HFF-Myc (cell line): ENCODE measurements around the gene SPNS2.
"Not testable (repeated sequence)": the region's sequence is repeated elsewhere in the genome, so short reads cannot be mapped to it uniquely, and the experiment has no call there.

Experiments
- DNase-seq: peaks from one replicate; pipeline ENCODE4 v3.0.0-alpha.2; 2011; ENCODE audit warnings: low read depth; ENCODE audit errors: extremely low read depth
- H3K4me3 ChIP-seq: replicated peaks from 2 replicates; pipeline ENCODE4 v1.5.1; 2011; ENCODE audit warnings: low read depth, mild to moderate bottlenecking, control low read depth, low read length
- CTCF ChIP-seq: IDR thresholded peaks from 2 replicates; pipeline ENCODE4 v1.5.1; 2012; ENCODE audit warnings: mild to moderate bottlenecking, low read depth, low read length, control low read depth; ENCODE audit errors: missing control alignments

Gene SPNS2

GRCh38 chr17:4573115-4573514, 74.4 kb downstream of the SPNS2 start:
- DNase-seq: no peak
- TF ChIP-seq CTCF: no peak
- no peak overlapping the region for H3K4me3 ChIP-seq

- H3K4me3 ChIP-seq: no peak overlapping the region
- TF ChIP-seq CTCF: no peak
- no peak for DNase-seq
Measured at GRCh38 chr17:4573669-4574068, 75.0 kb downstream of the SPNS2 start.

GRCh38 chr17:4574448-4575045, 75.9 kb downstream of the SPNS2 start:
- no peak overlapping the region for H3K4me3 ChIP-seq
- DNase-seq: no peak
- no peak for TF ChIP-seq CTCF

- TF ChIP-seq CTCF: no peak
- no peak for DNase-seq
- H3K4me3 ChIP-seq: no peak overlapping the region
Measured at GRCh38 chr17:4576161-4576558, 77.5 kb downstream of the SPNS2 start.

GRCh38 chr17:4576729-4577322, 78.1 kb downstream of the SPNS2 start:
- no peak for DNase-seq
- TF ChIP-seq CTCF: no peak
- H3K4me3 ChIP-seq: no peak overlapping the region

- no peak overlapping the region for H3K4me3 ChIP-seq
- TF ChIP-seq CTCF: no peak
- DNase-seq: no peak
Measured at GRCh38 chr17:4577386-4577993, 78.8 kb downstream of the SPNS2 start.

- H3K4me3 ChIP-seq, DNase-seq: not testable (repeated sequence)
Measured at GRCh38 chr17:4578349-4578748, 79.7 kb downstream of the SPNS2 start.
